ENCODE measurements around the gene EPRS1.
"Not testable (repeated sequence)": the region's sequence is repeated elsewhere in the genome, so short reads cannot be mapped to it uniquely, and the experiment has no call there.

The EPRS1 gene

GRCh38 chr1:220038640-220039039 lies 7.7 kb downstream of the EPRS1 start:
- H3K27ac ChIP-seq = peak overlapping the region; percentile 47
- H3K9me3 ChIP-seq (ENCODE audit: control insufficient read depth, low read length) = no peaks in the 10 kb centered on the region
- peaks cover 5% of the 10 kb centered on the region for H3K79me2 ChIP-seq
- H3K27me3 ChIP-seq (ENCODE audit: control insufficient read depth, insufficient read depth, low read length) = no peaks in the 10 kb centered on the region
- H3K4me1 ChIP-seq = no peaks in the 10 kb centered on the region
- no peak overlapping the region for H2AFZ ChIP-seq
- peak overlapping the region; percentile 3 for H3K4me3 ChIP-seq (ENCODE audit: low read depth, low read length)
- TF ChIP-seq CTCF (IDR thresholded peaks at IDR 0.05) = no peak
- H3K9ac ChIP-seq = no peak overlapping the region
- no peak overlapping the region for H3K4me2 ChIP-seq (ENCODE audit: low read length)
- no peaks in the 10 kb centered on the region for H3K36me3 ChIP-seq (ENCODE audit: control insufficient read depth, insufficient read depth, low read length)

- H3K4me2 ChIP-seq (ENCODE audit: low read length); H3K9ac ChIP-seq; H3K27me3 ChIP-seq (ENCODE audit: control insufficient read depth, insufficient read depth, low read length); H3K27ac ChIP-seq; H3K4me1 ChIP-seq; H3K4me3 ChIP-seq (ENCODE audit: low read depth, low read length); H2AFZ ChIP-seq; H3K79me2 ChIP-seq; H3K36me3 ChIP-seq (ENCODE audit: control insufficient read depth, insufficient read depth, low read length); H3K9me3 ChIP-seq (ENCODE audit: control insufficient read depth, low read length): not testable (repeated sequence)
Measured at GRCh38 chr1:220037810-220038209, 8.5 kb downstream of the EPRS1 start.

GRCh38 chr1:220032911-220033310 lies 13.4 kb downstream of the EPRS1 start:
- Histone ChIP-seq H3K9me3 (ENCODE audit: control insufficient read depth, low read length) (no peaks in the 10 kb centered on the region), H3K4me2 (ENCODE audit: low read length) (no peak overlapping the region), H3K79me2 (peaks cover 5% of the 10 kb centered on the region), H2AFZ (no peak overlapping the region), H3K4me3 (ENCODE audit: low read depth, low read length) (no peak overlapping the region), H3K9ac (no peak overlapping the region), H3K27ac (no peak overlapping the region), H3K4me1 (no peaks in the 10 kb centered on the region), H3K36me3 (ENCODE audit: control insufficient read depth, insufficient read depth, low read length) (no peaks in the 10 kb centered on the region), H3K27me3 (ENCODE audit: control insufficient read depth, insufficient read depth, low read length) (no peaks in the 10 kb centered on the region)
- no peak for TF ChIP-seq CTCF (IDR thresholded peaks at IDR 0.05)

DNA sequence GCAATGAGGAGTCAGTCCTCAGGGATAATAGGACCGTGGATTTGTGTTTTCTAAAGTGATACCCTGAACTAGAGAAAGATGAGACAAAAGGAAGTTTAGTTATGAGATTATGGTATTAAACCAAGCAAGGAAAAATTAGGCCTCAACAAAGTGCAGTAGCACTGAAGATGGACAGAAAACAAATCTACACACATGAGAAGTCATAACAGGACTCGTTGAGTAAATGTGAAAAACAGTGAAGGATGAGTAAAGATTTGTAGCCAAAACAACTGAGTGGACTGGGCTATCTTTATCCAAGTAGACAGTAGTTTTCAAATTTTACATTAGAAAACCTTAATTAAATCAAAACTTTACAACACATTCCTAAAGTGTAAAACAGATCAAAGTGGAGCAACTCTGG lies 15.0 kb downstream of the EPRS1 start:
- H3K4me1 ChIP-seq = no peaks in the 10 kb centered on the region
- no peak overlapping the region for H3K4me3 ChIP-seq (ENCODE audit: low read depth, low read length)
- H3K9me3 ChIP-seq (ENCODE audit: control insufficient read depth, low read length) = no peaks in the 10 kb centered on the region
- H3K27ac ChIP-seq = no peak overlapping the region
- no peak overlapping the region for H3K9ac ChIP-seq
- no peak for TF ChIP-seq CTCF (IDR thresholded peaks at IDR 0.05)
- no peak overlapping the region for H3K4me2 ChIP-seq (ENCODE audit: low read length)
- H3K27me3 ChIP-seq (ENCODE audit: control insufficient read depth, insufficient read depth, low read length) = no peaks in the 10 kb centered on the region
- peaks cover 5% of the 10 kb centered on the region for H3K79me2 ChIP-seq
- H3K36me3 ChIP-seq (ENCODE audit: control insufficient read depth, insufficient read depth, low read length) = no peaks in the 10 kb centered on the region
- H2AFZ ChIP-seq = no peak overlapping the region

DNA sequence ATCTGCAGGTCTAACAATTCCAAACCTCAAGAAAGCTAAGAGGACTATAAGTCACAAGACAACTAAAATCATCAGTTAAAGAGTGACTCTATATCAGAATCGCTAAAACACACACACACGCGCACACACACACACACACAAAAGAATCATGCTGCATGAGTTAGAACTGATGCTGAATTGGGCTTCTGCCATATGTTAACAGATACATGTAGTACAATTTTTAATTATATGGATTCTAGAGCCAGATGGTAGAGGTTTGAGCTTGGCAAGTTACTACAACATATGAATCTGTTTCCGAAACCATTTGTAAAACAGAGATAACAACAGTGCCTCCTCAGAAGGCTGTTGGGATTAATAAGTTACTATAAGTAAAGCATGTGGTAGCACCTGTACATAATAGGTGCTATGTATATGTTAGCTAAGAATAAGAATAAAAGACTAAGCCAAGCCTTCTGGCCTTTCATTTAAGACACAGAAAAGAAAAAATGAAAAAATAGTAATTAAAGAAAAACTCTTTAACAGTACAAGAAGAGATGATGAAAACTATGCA lies 17.9 kb downstream of the EPRS1 start:
- H2AFZ ChIP-seq = no peak overlapping the region
- no peak for TF ChIP-seq CTCF (IDR thresholded peaks at IDR 0.05)
- no peaks in the 10 kb centered on the region for H3K4me1 ChIP-seq
- no peak overlapping the region for H3K27ac ChIP-seq
- no peaks in the 10 kb centered on the region for H3K9me3 ChIP-seq (ENCODE audit: control insufficient read depth, low read length)
- H3K4me2 ChIP-seq (ENCODE audit: low read length) = no peak overlapping the region
- no peak overlapping the region for H3K4me3 ChIP-seq (ENCODE audit: low read depth, low read length)
- H3K9ac ChIP-seq = no peak overlapping the region
- H3K79me2 ChIP-seq = no peaks in the 10 kb centered on the region
- H3K36me3 ChIP-seq (ENCODE audit: control insufficient read depth, insufficient read depth, low read length) = no peaks in the 10 kb centered on the region
- H3K27me3 ChIP-seq (ENCODE audit: control insufficient read depth, insufficient read depth, low read length) = no peaks in the 10 kb centered on the region
